Activated CD4-positive, alpha-beta memory T cell treated with anti-CD3 and anti-CD28 coated beads, Interleukin-2, amount 10 ng/mL, durations not matched to agents 7 days and 5 days (primary cell): Measurements from ENCODE around the gene EYA4. TPM values are rescaled to one million over a fixed set of nuclear protein-coding genes. Genes with fewer than 3 reads are reported as not detected.

Experiments
- CTCF ChIA-PET: fragments of 350-600 bp; sonication (Branson Sonifier 250); formaldehyde crosslinking; loops from one replicate; lab custom pipeline; 2021; ENCODE audit warnings: antibody characterized with exemption, inconsistent platforms; lab: Charles Lee
- POLR2A ChIA-PET: fragments of 350-600 bp; sonication (Branson Sonifier 250); formaldehyde crosslinking; loops from one replicate; lab custom pipeline; 2021; ENCODE audit warnings: antibody characterized with exemption; lab: Charles Lee
- DNase-seq: peaks from one replicate; pipeline ENCODE4 v3.0.0-alpha.2; 2020
- H3K27ac Mint-ChIP-seq: one replicate; pipeline ENCODE4 v1.8.0; 2021; ENCODE audit warnings: mild to moderate bottlenecking, mixed read lengths
- H3K27me3 Mint-ChIP-seq: one replicate; pipeline ENCODE4 v1.8.0; 2021; ENCODE audit warnings: mixed read lengths
- H3K36me3 Mint-ChIP-seq: one replicate; pipeline ENCODE4 v1.8.0; 2021; ENCODE audit warnings: low read depth, mixed read lengths
- H3K4me1 Mint-ChIP-seq: one replicate; pipeline ENCODE4 v1.8.0; 2021; ENCODE audit warnings: mixed read lengths
- H3K4me3 Mint-ChIP-seq: one replicate; pipeline ENCODE4 v1.8.0; 2021; ENCODE audit warnings: mild to moderate bottlenecking, mixed read lengths
- H3K9me3 Mint-ChIP-seq: one replicate; pipeline ENCODE4 v1.8.0; 2021; ENCODE audit warnings: mixed read lengths
- total RNA-seq, 2 experiments: library from RNA; stranded (reverse); gene quantifications; one replicate each; pipeline ENCODE4 v1.2.3, GENCODE V29; 2021

The EYA4 gene
- total RNA-seq, 2 experiments from 2014 or later, result not detected

GRCh38 chr6:133410638-133411435 is 169.7 kb downstream of the EYA4 start:
- Mint-ChIP-seq H3K4me1 (no peaks in the 10 kb centered on the region), H3K4me3 (no peak overlapping the region), H3K36me3 (no peaks in the 10 kb centered on the region), H3K9me3 (no peaks in the 10 kb centered on the region), H3K27me3 (no peaks in the 10 kb centered on the region), H3K27ac (no peak overlapping the region)
- CTCF ChIA-PET, result interaction anchor here (0.6 kb wide), 1 partner anchor 112 kb away, joined by 3 read pairs; no protein-coding TSS in a partner anchor
- POLR2A ChIA-PET, result no interaction called here
- no peak for DNase-seq

- no peak for DNase-seq
- POLR2A ChIA-PET, result no interaction called here
- no peak overlapping the region for H3K4me3 Mint-ChIP-seq
- H3K27me3 Mint-ChIP-seq, result no peaks in the 10 kb centered on the region
- H3K9me3 Mint-ChIP-seq, result no peaks in the 10 kb centered on the region
- no peaks in the 10 kb centered on the region for H3K36me3 Mint-ChIP-seq
- no peak overlapping the region for H3K27ac Mint-ChIP-seq
- H3K4me1 Mint-ChIP-seq, result no peaks in the 10 kb centered on the region
- CTCF ChIA-PET, result no interaction called here
Observed at GRCh38 chr6:133411757-133412156, 170.6 kb downstream of the EYA4 start.

GRCh38 chr6:133415262-133415661 is 174.1 kb downstream of the EYA4 start:
- H3K4me1 Mint-ChIP-seq, result no peaks in the 10 kb centered on the region
- no peaks in the 10 kb centered on the region for H3K9me3 Mint-ChIP-seq
- ChIA-PET POLR2A (no interaction called here), CTCF (no interaction called here)
- no peaks in the 10 kb centered on the region for H3K36me3 Mint-ChIP-seq
- no peaks in the 10 kb centered on the region for H3K27me3 Mint-ChIP-seq
- H3K4me3 Mint-ChIP-seq, result no peak overlapping the region
- H3K27ac Mint-ChIP-seq, result no peak overlapping the region
- no peak for DNase-seq

- ChIA-PET CTCF (no interaction called here), POLR2A (no interaction called here)
- Mint-ChIP-seq H3K36me3 (no peaks in the 10 kb centered on the region), H3K4me1 (no peaks in the 10 kb centered on the region), H3K27ac (no peak overlapping the region), H3K27me3 (no peaks in the 10 kb centered on the region), H3K9me3 (no peaks in the 10 kb centered on the region), H3K4me3 (no peak overlapping the region)
- no peak for DNase-seq
Observed at GRCh38 chr6:133418108-133418507, 177.0 kb downstream of the EYA4 start.

GRCh38 chr6:133423242-133423641 is 182.1 kb downstream of the EYA4 start:
- ChIA-PET POLR2A (no interaction called here), CTCF (no interaction called here)
- H3K4me3 Mint-ChIP-seq, result no peak overlapping the region
- no peaks in the 10 kb centered on the region for H3K4me1 Mint-ChIP-seq
- H3K27ac Mint-ChIP-seq, result no peak overlapping the region
- DNase-seq, result no peak
- H3K9me3 Mint-ChIP-seq, result no peaks in the 10 kb centered on the region
- no peaks in the 10 kb centered on the region for H3K36me3 Mint-ChIP-seq
- no peaks in the 10 kb centered on the region for H3K27me3 Mint-ChIP-seq

- ChIA-PET POLR2A (no interaction called here), CTCF (no interaction called here)
- Mint-ChIP-seq H3K27ac (no peak overlapping the region), H3K4me3 (no peak overlapping the region), H3K4me1 (no peaks in the 10 kb centered on the region), H3K27me3 (no peaks in the 10 kb centered on the region), H3K36me3 (no peaks in the 10 kb centered on the region), H3K9me3 (no peaks in the 10 kb centered on the region)
- DNase-seq, result no peak
Observed at GRCh38 chr6:133424359-133424758, 183.2 kb downstream of the EYA4 start.

GRCh38 chr6:133426038-133426437 is 184.9 kb downstream of the EYA4 start:
- Mint-ChIP-seq H3K4me3 (no peak overlapping the region), H3K27ac (no peak overlapping the region), H3K4me1 (no peaks in the 10 kb centered on the region), H3K27me3 (no peaks in the 10 kb centered on the region), H3K36me3 (no peaks in the 10 kb centered on the region), H3K9me3 (no peaks in the 10 kb centered on the region)
- DNase-seq, result no peak
- ChIA-PET POLR2A (no interaction called here), CTCF (no interaction called here)

- no peak overlapping the region for H3K27ac Mint-ChIP-seq
- ChIA-PET POLR2A (no interaction called here), CTCF (no interaction called here)
- no peaks in the 10 kb centered on the region for H3K36me3 Mint-ChIP-seq
- no peaks in the 10 kb centered on the region for H3K27me3 Mint-ChIP-seq
- no peaks in the 10 kb centered on the region for H3K9me3 Mint-ChIP-seq
- no peaks in the 10 kb centered on the region for H3K4me1 Mint-ChIP-seq
- no peak for DNase-seq
- no peak overlapping the region for H3K4me3 Mint-ChIP-seq
Observed at GRCh38 chr6:133428295-133428694, 187.1 kb downstream of the EYA4 start.

GRCh38 chr6:133430530-133430929 is 189.4 kb downstream of the EYA4 start:
- H3K9me3 Mint-ChIP-seq, result no peaks in the 10 kb centered on the region
- no peaks in the 10 kb centered on the region for H3K27me3 Mint-ChIP-seq
- H3K4me1 Mint-ChIP-seq, result no peaks in the 10 kb centered on the region
- no peak overlapping the region for H3K27ac Mint-ChIP-seq
- H3K36me3 Mint-ChIP-seq, result no peaks in the 10 kb centered on the region
- DNase-seq, result no peak
- H3K4me3 Mint-ChIP-seq, result no peak overlapping the region
- ChIA-PET POLR2A (no interaction called here), CTCF (no interaction called here)

GRCh38 chr6:133431031-133431430 is 189.9 kb downstream of the EYA4 start:
- CTCF ChIA-PET, result no interaction called here
- Mint-ChIP-seq H3K36me3 (no peaks in the 10 kb centered on the region), H3K27ac (no peak overlapping the region), H3K9me3 (no peaks in the 10 kb centered on the region), H3K4me3 (no peak overlapping the region), H3K4me1 (no peaks in the 10 kb centered on the region), H3K27me3 (no peaks in the 10 kb centered on the region)
- no peak for DNase-seq
- POLR2A ChIA-PET, result no interaction called here

- Mint-ChIP-seq H3K4me3 (no peak overlapping the region), H3K36me3 (no peaks in the 10 kb centered on the region), H3K27me3 (no peaks in the 10 kb centered on the region), H3K9me3 (no peaks in the 10 kb centered on the region), H3K27ac (no peak overlapping the region), H3K4me1 (no peaks in the 10 kb centered on the region)
- POLR2A ChIA-PET, result interaction anchor here (0.6 kb wide), 1 partner anchor 180 kb away, joined by 3 read pairs; no protein-coding TSS in a partner anchor
- CTCF ChIA-PET, result interaction anchor here (0.6 kb wide), 1 partner anchor 247 kb away, joined by 3 read pairs; no protein-coding TSS in a partner anchor
- no peak for DNase-seq
Observed at GRCh38 chr6:133432021-133432989, 191.1 kb downstream of the EYA4 start.

GRCh38 chr6:133435065-133435728 is 194.0 kb downstream of the EYA4 start:
- no peak overlapping the region for H3K4me3 Mint-ChIP-seq
- H3K27ac Mint-ChIP-seq, result no peak overlapping the region
- ChIA-PET POLR2A (no interaction called here), CTCF (no interaction called here)
- H3K27me3 Mint-ChIP-seq, result no peaks in the 10 kb centered on the region
- no peaks in the 10 kb centered on the region for H3K4me1 Mint-ChIP-seq
- no peaks in the 10 kb centered on the region for H3K9me3 Mint-ChIP-seq
- H3K36me3 Mint-ChIP-seq, result no peaks in the 10 kb centered on the region
- no peak for DNase-seq

GRCh38 chr6:133436652-133437051 is 195.5 kb downstream of the EYA4 start:
- Mint-ChIP-seq H3K4me1 (no peaks in the 10 kb centered on the region), H3K4me3 (no peak overlapping the region), H3K36me3 (no peaks in the 10 kb centered on the region), H3K27ac (no peak overlapping the region), H3K9me3 (no peaks in the 10 kb centered on the region), H3K27me3 (no peaks in the 10 kb centered on the region)
- POLR2A ChIA-PET, result no interaction called here
- DNase-seq, result no peak
- CTCF ChIA-PET, result no interaction called here
